ENCODE data around the gene IL24. TPM values are rescaled to one million over a fixed set of nuclear protein-coding genes. Genes with fewer than 3 reads are reported as not detected.
"Not testable (repeated sequence)": the region's sequence is repeated elsewhere in the genome, so short reads cannot be mapped to it uniquely, and the experiment has no call there.

Gene IL24
- total RNA-seq, 1 donor from 2014 or later, result under 0.01 TPM

- no peak for FAIRE-seq
- DNase-seq (ENCODE audit: low spot score in 2 of 2), result no peak
These were observed 26.0 kb downstream of the IL24 start for GRCh38 chr1:206923009-206923960.

- not testable (repeated sequence) for DNase-seq (ENCODE audit: low spot score in 2 of 2); FAIRE-seq
These were observed 26.8 kb downstream of the IL24 start for GRCh38 chr1:206923961-206924557.

GRCh38 chr1:206924592-206925105, 27.4 kb downstream of the IL24 start:
- DNase-seq (ENCODE audit: low spot score in 2 of 2) (no peak), FAIRE-seq (no peak)

GRCh38 chr1:206925106-206925736, 28.0 kb downstream of the IL24 start:
- DNase-seq (ENCODE audit: low spot score in 2 of 2) (no peak), FAIRE-seq (no peak)

- FAIRE-seq (no peak), DNase-seq (ENCODE audit: low spot score in 2 of 2) (no peak)
These were observed 29.0 kb downstream of the IL24 start for GRCh38 chr1:206926286-206926685.

DNA sequence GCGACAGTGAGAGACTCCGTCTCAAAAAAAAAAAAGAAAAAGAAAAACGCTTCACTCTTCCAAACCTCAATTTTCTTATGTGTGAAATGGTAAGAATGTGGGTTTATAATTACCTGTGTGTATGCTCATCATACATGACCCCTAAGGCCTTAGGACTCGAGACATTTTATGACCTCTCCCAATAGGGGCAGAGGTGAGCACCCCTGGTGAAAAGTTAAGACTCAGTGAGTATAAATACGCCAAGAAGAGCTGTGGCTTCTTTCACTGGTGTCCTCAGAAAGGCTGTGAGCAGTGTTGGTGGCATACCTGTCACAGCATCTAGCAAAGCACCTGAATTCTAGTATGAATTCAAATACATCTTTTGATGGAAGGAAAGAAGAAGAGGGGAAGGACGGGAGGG, 32.3 kb downstream of the IL24 start:
- DNase-seq (ENCODE audit: low spot score in 2 of 2) (no peak), FAIRE-seq (no peak)

GRCh38 chr1:206930210-206930798, 33.1 kb downstream of the IL24 start:
- FAIRE-seq (no peak), DNase-seq (ENCODE audit: low spot score in 2 of 2) (no peak)

DNA sequence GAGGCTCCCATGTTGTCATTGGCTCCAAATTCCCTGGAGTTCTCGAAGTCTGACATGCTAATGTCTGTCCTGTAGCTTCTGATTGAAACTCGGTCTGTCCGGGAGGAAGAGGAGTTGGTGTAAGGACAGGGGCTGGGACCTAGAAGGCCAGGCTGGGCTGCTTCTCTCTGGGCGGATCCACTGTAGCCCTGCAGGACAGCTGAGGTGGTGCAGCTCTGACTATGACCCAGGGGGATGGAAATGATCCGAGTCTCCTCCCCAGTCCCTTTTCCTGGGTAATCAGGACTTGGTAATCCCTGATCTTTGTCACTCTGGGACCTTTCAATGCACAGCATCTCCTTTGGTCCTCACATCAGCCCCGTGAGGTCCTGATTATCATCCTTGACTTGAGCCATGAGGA, 34.5 kb downstream of the IL24 start:
- FAIRE-seq, result no peak
- no peak for DNase-seq (ENCODE audit: low spot score in 2 of 2)

DNA sequence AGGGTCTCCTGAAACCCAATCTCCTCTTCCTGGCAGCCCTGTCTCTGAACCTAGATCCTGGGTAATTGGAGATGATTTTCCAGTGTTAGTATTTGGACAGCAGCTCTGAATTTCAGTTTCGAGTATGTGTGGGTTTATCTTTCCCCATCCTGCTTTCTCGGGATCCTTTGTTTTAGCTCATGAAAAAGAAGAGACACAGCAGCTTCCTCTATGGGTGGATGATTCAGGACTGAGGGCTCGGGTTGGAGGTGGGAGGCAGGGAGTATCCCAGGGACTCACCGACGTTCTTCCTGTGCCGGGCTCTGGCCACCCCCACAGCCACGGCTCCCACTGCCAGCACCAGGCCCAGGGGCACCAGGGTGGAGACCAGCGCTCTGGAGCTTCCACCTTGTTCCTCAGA, 34.9 kb downstream of the IL24 start:
- no peak for DNase-seq (ENCODE audit: low spot score in 2 of 2)
- no peak for FAIRE-seq

- DNase-seq (ENCODE audit: low spot score in 2 of 2) (no peak), FAIRE-seq (no peak)
These were observed 36.2 kb downstream of the IL24 start for GRCh38 chr1:206933333-206933945.

- DNase-seq (ENCODE audit: low spot score in 2 of 2), result no peak
- no peak for FAIRE-seq
These were observed 38.3 kb downstream of the IL24 start for GRCh38 chr1:206935491-206936067.

DNA sequence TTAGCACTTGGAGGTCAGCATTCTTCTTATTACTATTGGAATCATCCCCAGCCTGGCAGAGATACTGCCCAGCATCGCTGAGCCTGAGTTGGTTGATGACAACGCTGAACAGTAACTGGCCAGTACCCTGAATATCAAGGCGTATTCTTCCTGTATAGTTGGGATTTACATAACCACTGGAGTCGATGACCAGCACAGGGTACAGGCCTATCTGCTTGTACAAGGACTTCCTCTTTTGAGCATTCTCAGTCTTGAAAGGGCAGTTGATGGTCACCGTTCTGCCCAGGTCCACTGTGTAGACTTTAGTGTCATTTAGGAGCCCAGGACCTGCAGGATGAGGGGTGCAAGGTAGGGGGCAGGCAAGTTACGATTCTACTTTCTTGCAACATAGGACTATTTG, 40.2 kb downstream of the IL24 start:
- no peak for FAIRE-seq

GRCh38 chr1:206939131-206939530, 41.9 kb downstream of the IL24 start:
- DNase-seq (ENCODE audit: low spot score in 2 of 2), result no peak
- no peak for FAIRE-seq

More for the DNA sequence above, 40.2 kb downstream of the IL24 start:
- no peak for DNase-seq (ENCODE audit: low spot score in 2 of 2)

DNA sequence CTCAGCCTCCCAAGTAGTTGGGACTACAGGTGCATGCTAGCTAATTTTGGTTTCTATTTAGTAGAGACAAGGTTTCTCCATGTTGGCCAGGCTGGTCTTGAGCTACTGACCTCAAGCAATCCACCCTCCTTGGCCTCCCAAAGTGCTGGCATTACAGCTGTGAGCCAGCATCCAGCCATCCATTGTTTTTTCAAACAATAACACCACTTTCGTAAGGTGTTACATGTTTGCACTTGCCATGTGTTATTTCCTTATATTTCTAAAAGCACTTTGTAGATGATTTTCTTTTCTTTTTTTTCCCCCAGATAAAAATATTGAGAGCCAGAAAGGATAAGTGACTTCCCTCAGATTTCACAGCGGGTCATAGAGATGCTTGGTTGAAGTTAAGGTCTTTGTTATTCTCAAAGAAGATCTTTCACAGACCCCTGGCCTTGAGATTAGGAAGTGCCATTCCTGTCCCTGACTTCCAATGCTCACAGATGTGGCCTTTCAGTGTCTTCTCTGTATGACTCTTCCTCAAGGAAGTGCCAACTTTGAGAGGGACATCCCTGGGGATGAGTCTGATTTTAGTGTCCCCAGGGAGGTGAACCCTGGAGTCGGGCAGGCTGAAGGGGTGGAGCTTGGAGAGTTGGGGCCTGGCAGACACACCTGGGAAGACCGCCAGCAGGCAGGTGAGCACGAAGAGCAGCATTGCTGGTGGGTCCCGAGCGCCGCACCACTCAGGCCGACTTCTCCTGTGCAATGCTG, 42.8 kb downstream of the IL24 start:
- no peak for DNase-seq (ENCODE audit: low spot score in 2 of 2)
- no peak for FAIRE-seq

DNA sequence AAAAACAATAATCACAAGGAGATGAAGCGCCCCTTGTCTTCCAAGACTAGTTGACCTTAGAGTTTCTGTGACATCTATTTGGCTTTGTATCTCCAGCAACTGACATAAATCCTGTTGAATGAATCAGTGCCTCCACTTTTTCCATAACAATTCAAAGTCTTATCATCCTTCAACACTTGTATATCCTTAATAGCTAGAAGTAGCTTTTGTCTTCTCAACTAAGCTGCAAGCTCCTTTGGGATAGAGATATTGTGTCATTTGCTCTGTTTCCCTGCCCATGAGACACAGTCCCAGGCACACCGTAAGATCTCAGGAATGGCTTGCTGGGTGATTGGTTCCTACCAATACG, 43.3 kb downstream of the IL24 start:
- no peak for DNase-seq (ENCODE audit: low spot score in 2 of 2)
- FAIRE-seq, result no peak

DNA sequence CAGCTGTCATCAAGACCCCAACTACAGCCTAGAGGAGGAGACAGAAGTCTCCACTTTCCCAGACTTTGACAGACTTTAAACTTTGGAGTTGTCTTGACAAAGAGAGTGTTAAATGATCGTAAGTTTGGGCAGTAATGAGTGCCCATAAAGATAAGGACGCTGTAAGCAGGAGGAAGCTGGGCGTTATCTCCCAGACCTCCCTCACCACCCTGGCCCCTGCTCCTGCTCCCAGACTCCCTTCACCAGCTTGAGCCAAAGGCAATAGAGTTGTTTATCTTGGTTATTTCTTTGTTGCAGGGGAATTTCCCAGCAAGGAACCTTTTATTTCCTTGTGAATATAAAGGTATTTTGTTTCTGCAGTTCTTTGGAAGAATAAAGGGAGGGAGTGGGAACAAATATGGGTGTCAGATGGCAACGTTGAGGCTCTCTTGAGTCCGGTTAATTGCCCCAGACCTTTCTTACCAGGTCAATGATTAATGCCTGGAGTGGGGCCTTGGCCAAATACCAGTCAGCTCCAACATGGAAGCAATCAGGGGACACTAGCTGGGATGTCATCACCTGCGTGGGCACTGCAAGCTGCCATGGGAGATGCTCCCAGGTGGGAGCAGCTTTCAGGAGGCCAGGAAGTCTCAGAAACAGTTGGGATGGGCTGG, 44.6 kb downstream of the IL24 start:
- no peak for DNase-seq (ENCODE audit: low spot score in 2 of 2)
- no peak for FAIRE-seq

- FAIRE-seq, result no peak
- no peak for DNase-seq (ENCODE audit: low spot score in 2 of 2)
These were observed 47.5 kb downstream of the IL24 start for GRCh38 chr1:206944703-206945102.

GRCh38 chr1:206945779-206946178, 48.5 kb downstream of the IL24 start:
- FAIRE-seq (no peak), DNase-seq (ENCODE audit: low spot score in 2 of 2) (no peak)

GRCh38 chr1:206946261-206946660, 49.0 kb downstream of the IL24 start, which contains the start of gene PIGR:
PIGR (minus strand) TSS chr1:206946466; CDS start chr1:206940531, 5,935 bp downstream.
- FAIRE-seq (no peak), DNase-seq (ENCODE audit: low spot score in 2 of 2) (no peak)
